Activated T-cell treated with anti-CD3 and anti-CD28 coated beads for 1 hour (primary cell): ENCODE results near the gene TANC1.

ENCODE experiments used
- DNase-seq: peaks from one replicate; pipeline ENCODE4 v3.0.0-alpha.2; 2020; ENCODE audit warnings: low read depth

TANC1 gene

GRCh38 chr2:159196393-159196925 lies 228.0 kb downstream of the TANC1 start:
- no peak for DNase-seq

GRCh38 chr2:159199236-159199635 lies 230.8 kb downstream of the TANC1 start:
- DNase-seq, result no peak

DNA sequence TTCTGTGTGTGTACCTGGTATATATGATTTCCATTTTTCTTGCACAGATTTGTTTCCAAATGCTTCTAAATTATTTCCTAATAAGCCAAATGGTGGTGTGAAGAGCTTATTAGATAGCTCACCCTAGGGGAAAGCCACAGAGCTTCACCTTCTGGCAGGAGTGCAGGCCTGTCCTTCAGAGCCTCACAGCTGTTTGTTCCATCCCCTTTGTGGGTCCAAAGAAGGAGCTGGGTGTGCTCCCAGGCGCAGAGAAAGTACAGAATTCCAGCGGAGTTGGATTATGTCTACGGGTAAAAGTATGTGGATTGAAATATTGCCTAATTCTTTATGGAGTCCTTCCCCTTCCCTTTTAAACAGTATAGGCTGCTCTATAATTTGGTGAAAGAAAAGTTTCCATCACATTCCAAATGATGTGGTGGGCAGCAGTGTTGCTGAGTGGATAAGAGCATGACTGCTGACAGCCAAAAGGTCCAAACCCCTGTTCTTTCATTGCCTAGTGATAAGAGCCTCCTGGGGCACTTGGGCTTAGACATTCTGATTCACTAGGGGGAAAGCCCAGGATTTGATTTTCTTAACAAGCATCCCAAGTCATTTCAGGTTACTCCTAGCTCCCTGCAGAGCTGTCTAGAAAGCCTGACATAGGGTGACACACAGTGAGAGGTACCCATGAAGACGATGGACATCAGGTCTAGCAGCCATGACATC lies 231.5 kb downstream of the TANC1 start:
- DNase-seq, result no peak

DNA sequence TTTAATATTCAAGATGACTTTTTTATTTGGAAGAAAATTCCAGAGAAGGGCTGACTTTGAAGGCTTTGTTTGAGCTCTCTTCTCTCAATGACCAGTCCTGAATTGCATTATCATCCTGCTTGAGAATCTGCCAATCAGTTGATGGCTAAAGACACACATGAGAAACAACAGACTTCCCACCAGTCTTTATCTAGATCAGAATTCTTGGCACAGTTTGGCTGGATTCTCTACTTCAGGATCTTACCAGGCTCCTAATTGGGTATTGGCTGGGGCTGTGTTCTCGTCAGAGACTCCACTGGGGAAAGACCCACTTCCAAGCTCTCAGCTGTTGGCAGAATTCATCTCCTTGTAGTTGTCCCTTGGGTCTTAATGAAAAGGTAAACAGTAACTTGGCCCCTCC lies 232.1 kb downstream of the TANC1 start:
- no peak for DNase-seq

DNA sequence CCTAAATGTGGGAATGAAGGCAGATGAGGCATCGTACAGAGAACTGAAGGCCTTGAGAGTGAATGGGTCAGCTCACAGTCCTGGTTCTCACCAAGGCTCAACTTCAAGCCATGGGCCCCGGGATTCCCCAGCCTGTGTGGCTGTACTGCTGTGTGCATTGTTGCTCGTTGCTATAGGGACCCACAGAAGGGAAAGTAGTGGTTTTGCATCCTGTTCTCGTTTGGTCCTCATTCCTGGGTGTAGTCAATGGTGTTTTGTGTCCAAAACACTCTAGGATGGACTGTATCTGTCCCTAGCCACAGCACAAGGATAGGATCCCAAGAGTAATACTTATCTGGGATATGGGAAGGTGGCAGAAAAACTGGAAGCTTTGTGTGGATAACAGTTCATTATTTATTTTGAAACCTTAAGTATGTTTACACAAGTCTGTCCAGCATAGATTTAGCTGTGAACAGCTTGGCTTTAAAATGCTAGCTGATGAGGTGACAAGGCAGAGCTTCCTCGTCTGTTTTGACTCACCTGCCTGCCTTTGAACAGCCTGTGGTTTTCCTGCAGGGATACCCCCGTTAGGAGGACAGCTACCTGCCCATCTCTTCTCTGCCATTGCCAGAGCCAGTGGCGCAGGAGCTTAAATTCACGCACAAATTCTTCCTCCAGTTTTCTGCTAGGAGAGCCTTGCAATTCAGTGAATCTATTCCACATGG lies 233.1 kb downstream of the TANC1 start:
- DNase-seq, result no peak

GRCh38 chr2:159202568-159203071 lies 234.2 kb downstream of the TANC1 start:
- DNase-seq, result no peak

- no peak for DNase-seq
These were observed 236.1 kb downstream of the TANC1 start for GRCh38 chr2:159204381-159205144.

DNA sequence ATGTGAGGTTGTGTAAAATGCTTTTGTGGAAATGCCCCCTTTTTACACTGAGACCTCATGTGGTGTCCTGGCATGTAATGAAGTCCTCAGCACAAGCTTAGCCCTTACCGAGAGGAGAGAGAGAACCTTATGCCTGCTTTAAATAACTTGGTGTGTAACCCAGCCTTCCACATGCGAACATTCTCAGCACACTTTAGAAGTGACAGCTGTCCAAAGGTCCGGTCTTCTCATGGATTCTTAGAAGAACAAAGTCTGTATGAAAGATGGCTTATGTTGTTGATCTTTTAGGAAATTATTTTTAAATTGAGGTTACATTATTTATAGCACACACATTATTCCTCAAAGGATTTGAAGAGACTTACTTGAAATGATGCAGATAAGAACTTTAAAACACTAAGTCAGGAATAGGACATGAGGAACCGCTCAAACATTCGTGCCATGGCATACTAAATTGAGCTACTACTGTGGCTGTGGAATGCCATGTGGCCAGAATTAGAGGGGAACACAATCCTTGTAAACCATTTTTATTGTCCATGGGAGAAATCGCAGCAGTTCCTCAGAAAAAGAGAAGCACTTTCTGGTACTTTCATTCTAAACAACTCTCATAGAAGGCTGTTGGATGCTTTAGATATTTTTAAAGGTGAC lies 238.4 kb downstream of the TANC1 start:
- no peak for DNase-seq

- DNase-seq, result no peak
These were observed 240.0 kb downstream of the TANC1 start for GRCh38 chr2:159208438-159208837.

GRCh38 chr2:159209341-159210306 lies 241.2 kb downstream of the TANC1 start:
- DNase-seq, result peak; percentile 18

DNA sequence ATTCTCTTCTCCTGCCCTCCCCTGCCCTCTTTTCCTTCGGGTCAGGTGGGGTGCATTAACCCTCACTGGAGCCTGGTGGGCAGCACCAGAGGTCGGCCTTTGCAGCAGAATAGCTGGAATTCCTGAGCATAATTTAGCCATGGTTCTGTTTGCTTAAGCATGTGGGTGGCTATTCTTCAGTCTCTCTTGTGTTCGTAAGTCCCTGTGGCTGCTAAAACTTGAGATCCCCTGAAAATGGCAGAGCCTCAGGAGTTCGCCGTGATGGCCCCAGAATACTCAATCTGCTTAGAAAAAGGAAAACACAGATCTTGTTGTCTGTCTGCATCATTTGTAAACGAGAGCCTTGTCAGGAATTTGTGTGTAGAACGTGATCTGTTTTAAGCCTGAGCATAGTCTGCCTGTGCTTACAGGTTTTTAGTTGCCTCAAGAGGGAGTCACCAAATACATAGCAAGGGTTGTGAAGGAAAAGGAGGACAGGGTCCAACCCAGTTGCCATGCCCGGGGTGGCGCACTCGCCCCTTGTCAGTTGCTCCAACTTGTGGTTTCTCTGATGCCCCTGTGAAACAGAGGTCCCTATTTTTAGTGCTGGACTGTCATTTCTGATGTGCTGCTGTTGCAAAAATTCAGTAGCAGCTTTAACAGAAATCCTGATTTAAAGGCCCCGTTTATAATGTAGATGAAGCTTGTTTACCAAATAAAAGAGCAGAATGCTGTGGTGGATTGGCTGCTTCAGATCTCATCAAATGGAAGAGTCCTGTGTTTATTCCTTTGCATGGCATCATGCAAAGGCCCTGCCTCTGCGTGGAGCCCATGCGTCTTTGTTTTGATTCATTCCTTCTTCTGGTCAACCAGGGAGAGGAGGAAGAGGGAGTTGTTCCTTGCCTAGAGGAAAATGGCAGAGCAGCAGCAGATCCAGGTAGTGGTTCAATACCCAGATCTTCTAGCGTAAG lies 243.3 kb downstream of the TANC1 start:
- DNase-seq, result no peak

GRCh38 chr2:159213296-159213695 lies 244.9 kb downstream of the TANC1 start:
- no peak for DNase-seq

DNA sequence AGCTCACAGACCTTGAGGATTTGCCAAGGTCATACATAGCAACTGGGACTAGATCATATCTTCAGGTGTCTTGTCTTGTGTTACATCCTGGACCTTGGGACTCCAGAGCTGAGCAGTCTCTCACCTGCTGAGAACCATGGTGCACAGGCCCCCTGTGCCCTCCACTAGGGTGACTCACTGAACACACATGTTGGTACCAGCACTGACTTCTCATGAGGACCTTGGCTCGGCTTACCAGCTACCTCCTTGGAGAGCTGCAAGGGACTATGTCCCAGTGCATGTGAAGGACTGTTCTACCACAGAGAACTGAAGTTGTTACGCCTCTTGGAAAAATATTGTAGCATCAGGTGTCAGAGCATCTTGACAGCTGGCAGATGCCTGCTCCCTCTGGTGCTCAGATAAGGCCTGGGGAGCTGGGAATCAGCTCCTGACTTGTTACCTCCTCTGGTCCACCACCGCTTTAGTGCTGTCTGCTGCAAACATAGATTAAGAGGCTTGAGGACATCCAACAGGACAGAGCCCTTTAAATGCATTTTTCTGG lies 246.0 kb downstream of the TANC1 start:
- DNase-seq, result no peak

DNA sequence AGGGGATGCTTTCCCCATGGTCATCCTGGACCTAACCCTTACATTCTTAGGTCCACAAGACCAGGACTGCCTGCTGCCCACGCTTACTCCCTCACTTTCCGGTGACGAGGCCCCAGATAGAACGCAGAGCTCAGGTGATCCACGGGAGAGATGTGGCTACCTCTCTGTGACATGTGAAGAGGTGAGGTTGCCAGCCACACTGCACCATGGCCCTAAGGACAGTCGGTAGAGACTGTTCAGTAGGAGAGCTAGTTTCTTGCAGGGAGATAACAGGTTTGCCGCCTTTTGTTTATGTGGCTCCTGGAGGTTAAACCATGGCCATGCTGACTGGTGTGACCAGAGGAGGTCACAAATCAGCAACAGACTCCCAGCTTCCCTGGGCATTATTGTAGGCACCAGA lies 246.7 kb downstream of the TANC1 start:
- no peak for DNase-seq

- DNase-seq, result no peak
These were observed 249.2 kb downstream of the TANC1 start for GRCh38 chr2:159217676-159218075.

DNA sequence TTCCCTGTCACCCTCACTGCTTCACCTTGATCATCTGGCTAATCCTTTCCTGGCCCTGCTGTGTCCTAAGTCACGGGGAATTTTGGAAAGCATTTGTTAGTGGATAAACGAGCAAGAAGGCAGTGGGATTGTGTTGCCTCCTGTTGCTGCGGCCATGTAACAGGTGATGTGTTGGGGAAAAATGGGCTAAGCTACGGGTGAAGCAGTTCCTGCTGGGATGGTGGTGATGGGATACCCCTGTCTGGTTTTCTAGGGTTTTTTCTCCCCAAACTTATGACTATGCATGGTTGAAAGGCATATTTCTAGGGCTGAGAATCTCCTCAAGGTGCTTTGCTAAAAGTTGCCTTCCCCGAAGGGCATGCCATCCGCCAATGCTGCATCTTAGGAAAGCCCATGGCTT lies 249.9 kb downstream of the TANC1 start:
- DNase-seq, result no peak

DNA sequence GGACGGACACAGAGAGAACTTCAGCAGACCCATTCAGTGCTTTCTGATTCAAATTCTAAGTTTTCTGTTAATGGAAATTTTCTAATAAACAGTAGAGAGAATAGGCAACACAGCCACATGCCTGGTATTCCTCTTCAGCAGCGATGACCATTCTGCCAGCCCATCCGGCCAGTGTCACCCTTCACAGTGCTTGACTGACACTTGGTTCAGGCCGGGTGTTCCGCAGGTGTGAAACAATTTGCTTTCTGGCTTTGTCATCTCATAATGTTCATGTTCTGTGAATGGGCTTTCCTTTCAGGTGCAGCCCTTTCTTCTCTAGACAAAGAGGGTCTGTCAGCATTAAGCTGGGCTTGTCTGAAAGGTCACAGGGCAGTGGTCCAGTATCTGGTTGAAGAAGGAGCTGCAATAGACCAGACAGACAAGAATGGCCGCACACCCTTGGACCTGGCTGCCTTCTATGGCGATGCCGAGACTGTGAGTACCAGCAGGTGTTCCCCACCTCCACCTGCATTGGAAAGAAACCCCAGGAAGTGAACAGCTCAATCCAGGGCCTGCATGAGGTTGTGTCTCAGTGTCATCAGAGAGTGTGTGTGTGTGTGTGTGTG lies 251.1 kb downstream of the TANC1 start:
- no peak for DNase-seq

- no peak for DNase-seq
These were observed 255.8 kb downstream of the TANC1 start for GRCh38 chr2:159224061-159224813.
